Uterus (tissue), 2 donors: ENCODE results near the gene HOXA6.

Source experiments
- CTCF ChIP-seq, 4 experiments: fragments of 200-600 bp in 2 of 4; fragments of 450-650 bp in 2 of 4; sonication (generic) in 2 of 4; IDR thresholded peaks; one replicate each; pipeline ENCODE4 v1.5.1; 2016 to 2019; ENCODE audit warnings: antibody characterized with exemption in 4 of 4, mild to moderate bottlenecking in 2 of 4, moderate library complexity in 1 of 4
- POLR2A ChIP-seq, 2 donors: fragments of 450-650 bp; IDR thresholded peaks; one replicate each; pipeline ENCODE4 v1.6.1; 2016; ENCODE audit warnings: antibody characterized with exemption in 2 of 2, mild to moderate bottlenecking in 1 of 2, moderate library complexity in 1 of 2

GRCh38 chr7:27139334-27140125 lies 8.0 kb downstream of the HOXA6 start:
- no peak for TF ChIP-seq POLR2A (IDR thresholded peaks at IDR 0.05)
- no peak for TF ChIP-seq CTCF (IDR thresholded peaks at IDR 0.05)
